WTC11 (cell line): ENCODE results near the gene TM9SF4. TPM values are rescaled to one million over a fixed set of nuclear protein-coding genes. Genes with fewer than 3 reads are reported as not detected.

Experiments
- ATAC-seq: fragments of 200-7000 bp; cut with Tn5 transposase; 2 replicates; pipeline ENCODE4 v1.10.0; 2021; ENCODE audit warnings: mild to moderate bottlenecking, moderate library complexity
- CTCF ChIA-PET: fragments of 300-600 bp; sonication (Branson Sonifier 250); formaldehyde crosslinking; loops from one replicate; lab custom pipeline; 2021; ENCODE audit warnings: antibody characterized with exemption; lab: Charles Lee
- POLR2A ChIA-PET: fragments of 350-600 bp; sonication (Branson Sonifier 250); formaldehyde crosslinking; loops from one replicate; lab custom pipeline; 2021; ENCODE audit warnings: antibody characterized with exemption; lab: Charles Lee
- DNase-seq: peaks from one replicate; pipeline ENCODE4 v3.0.0; 2021; ENCODE audit warnings: low spot score
- H3K27ac Mint-ChIP-seq: 2 replicates; pipeline ENCODE4 v1.8.0; 2021; ENCODE audit warnings: mixed read lengths
- H3K27me3 Mint-ChIP-seq: 2 replicates; pipeline ENCODE4 v1.8.0; 2021; ENCODE audit warnings: low read depth, mild to moderate bottlenecking, moderate library complexity, mixed read lengths
- H3K36me3 Mint-ChIP-seq: 2 replicates; pipeline ENCODE4 v1.8.0; 2021; ENCODE audit warnings: mixed read lengths
- H3K4me1 Mint-ChIP-seq: 2 replicates; pipeline ENCODE4 v1.8.0; 2022; ENCODE audit warnings: mixed read lengths
- H3K4me3 Mint-ChIP-seq: 2 replicates; pipeline ENCODE4 v1.8.0; 2021; ENCODE audit warnings: mild to moderate bottlenecking, moderate library complexity, mixed read lengths
- H3K9me3 Mint-ChIP-seq: 2 replicates; pipeline ENCODE4 v1.8.0; 2021; ENCODE audit warnings: mixed read lengths
- CBFB ChIP-seq: sonication (generic); formaldehyde crosslinking; IDR thresholded peaks from 2 replicates; pipeline ENCODE4 v1.8.1; 2022; ENCODE audit warnings: mild to moderate bottlenecking, low read depth, missing genetic modification reagents
- CTCF ChIP-seq: fragments of 200-600 bp; IDR thresholded peaks from 2 replicates; pipeline ENCODE4 v1.8.0; 2022; ENCODE audit warnings: antibody characterized with exemption
- ELF4 ChIP-seq: sonication (generic); formaldehyde crosslinking; IDR thresholded peaks from 2 replicates; pipeline ENCODE4 v1.8.1; 2022; ENCODE audit warnings: low read depth, mild to moderate bottlenecking, moderate library complexity, missing genetic modification reagents
- EMX1 ChIP-seq: fragments of 250-450 bp; sonication (Bioruptor Pico); IDR thresholded peaks from 2 replicates; pipeline ENCODE4 v1.8.0; 2021; ENCODE audit warnings: mild to moderate bottlenecking
- ETV6 ChIP-seq: sonication (generic); formaldehyde crosslinking; IDR thresholded peaks from 2 replicates; pipeline ENCODE4 v1.8.1; 2022; ENCODE audit warnings: mild to moderate bottlenecking, missing genetic modification reagents
- FOXJ3 ChIP-seq: sonication (generic); formaldehyde crosslinking; IDR thresholded peaks from 2 replicates; pipeline ENCODE4 v1.9.0; 2021; ENCODE audit warnings: missing genetic modification reagents, mild to moderate bottlenecking, borderline replicate concordance
- FOXK1 ChIP-seq: sonication (generic); formaldehyde crosslinking; IDR thresholded peaks from 2 replicates; pipeline ENCODE4 v1.8.0; 2022; ENCODE audit warnings: mild to moderate bottlenecking, moderate library complexity, missing genetic modification reagents
- HMGXB4 ChIP-seq: sonication (generic); formaldehyde crosslinking; IDR thresholded peaks from 2 replicates; pipeline ENCODE4 v1.8.1; 2023; ENCODE audit warnings: mild to moderate bottlenecking, moderate library complexity, missing genetic modification reagents
- MAX ChIP-seq: sonication (generic); formaldehyde crosslinking; IDR thresholded peaks from 2 replicates; pipeline ENCODE4 v1.8.0; 2022; ENCODE audit warnings: mild to moderate bottlenecking, missing genetic modification reagents
- MLX ChIP-seq: sonication (generic); formaldehyde crosslinking; IDR thresholded peaks from 2 replicates; pipeline ENCODE4 v1.8.1; 2023; ENCODE audit warnings: mild to moderate bottlenecking, missing genetic modification reagents, moderate library complexity
- NFYB ChIP-seq: sonication (generic); formaldehyde crosslinking; conservative IDR thresholded peaks from 2 replicates; pipeline ENCODE4 v1.8.0; 2022; ENCODE audit warnings: low read depth, missing genetic modification reagents
- PRRX2 ChIP-seq: fragments of 250-450 bp; sonication (Bioruptor Pico); IDR thresholded peaks from 2 replicates; pipeline ENCODE4 v1.8.0; 2021; ENCODE audit warnings: mild to moderate bottlenecking
- RELA ChIP-seq: sonication (generic); formaldehyde crosslinking; IDR thresholded peaks from 2 replicates; pipeline ENCODE4 v1.8.1; 2022; ENCODE audit warnings: missing genetic modification reagents, mild to moderate bottlenecking, borderline replicate concordance
- SMAD3 ChIP-seq: sonication (generic); formaldehyde crosslinking; IDR thresholded peaks from 2 replicates; pipeline ENCODE4 v1.8.0; 2022; ENCODE audit warnings: missing genetic modification reagents, mild to moderate bottlenecking, borderline replicate concordance
- SP1 ChIP-seq: sonication (generic); formaldehyde crosslinking; conservative IDR thresholded peaks from 2 replicates; pipeline ENCODE4 v1.8.1; 2022; ENCODE audit warnings: missing genetic modification reagents
- STAT6 ChIP-seq: sonication (generic); formaldehyde crosslinking; conservative IDR thresholded peaks from 2 replicates; pipeline ENCODE4 v1.8.1; 2023; ENCODE audit warnings: mild to moderate bottlenecking, low read depth, missing genetic modification reagents, moderate library complexity
- TEAD1 ChIP-seq: sonication (generic); formaldehyde crosslinking; IDR thresholded peaks from 2 replicates; pipeline ENCODE4 v1.8.0; 2022; ENCODE audit warnings: mild to moderate bottlenecking, missing genetic modification reagents
- ZNF263 ChIP-seq: sonication (generic); formaldehyde crosslinking; IDR thresholded peaks from 2 replicates; pipeline ENCODE4 v1.8.1; 2022; ENCODE audit warnings: low read depth, mild to moderate bottlenecking, moderate library complexity, missing genetic modification reagents
- ZNF416 ChIP-seq: fragments of 250-450 bp; sonication (Bioruptor Pico); IDR thresholded peaks from 2 replicates; pipeline ENCODE4 v1.9.0; 2021; ENCODE audit warnings: mild to moderate bottlenecking, inconsistent platforms
- total RNA-seq: library from RNA; stranded (reverse); gene quantifications from 3 replicates; pipeline ENCODE4 v1.2.3, GENCODE V29; 2021
- TF ChIP-seq, protein P1 (sequence below): sonication (generic); formaldehyde crosslinking; IDR thresholded peaks from 2 replicates; pipeline ENCODE4 v1.8.0; 2022; ENCODE audit warnings: missing genetic modification reagents
- TF ChIP-seq, protein P2 (sequence below): sonication (generic); formaldehyde crosslinking; IDR thresholded peaks from 2 replicates; pipeline ENCODE4 v1.8.1; 2022; ENCODE audit warnings: mild to moderate bottlenecking, moderate library complexity, missing genetic modification reagents
- TF ChIP-seq, protein P3 (sequence below): sonication (generic); formaldehyde crosslinking; IDR thresholded peaks from 2 replicates; pipeline ENCODE4 v1.8.0; 2022; ENCODE audit warnings: mild to moderate bottlenecking, missing genetic modification reagents

TM9SF4 gene
- total RNA-seq, 1 experiment from 2014 or later = 44.8 TPM

DNA sequence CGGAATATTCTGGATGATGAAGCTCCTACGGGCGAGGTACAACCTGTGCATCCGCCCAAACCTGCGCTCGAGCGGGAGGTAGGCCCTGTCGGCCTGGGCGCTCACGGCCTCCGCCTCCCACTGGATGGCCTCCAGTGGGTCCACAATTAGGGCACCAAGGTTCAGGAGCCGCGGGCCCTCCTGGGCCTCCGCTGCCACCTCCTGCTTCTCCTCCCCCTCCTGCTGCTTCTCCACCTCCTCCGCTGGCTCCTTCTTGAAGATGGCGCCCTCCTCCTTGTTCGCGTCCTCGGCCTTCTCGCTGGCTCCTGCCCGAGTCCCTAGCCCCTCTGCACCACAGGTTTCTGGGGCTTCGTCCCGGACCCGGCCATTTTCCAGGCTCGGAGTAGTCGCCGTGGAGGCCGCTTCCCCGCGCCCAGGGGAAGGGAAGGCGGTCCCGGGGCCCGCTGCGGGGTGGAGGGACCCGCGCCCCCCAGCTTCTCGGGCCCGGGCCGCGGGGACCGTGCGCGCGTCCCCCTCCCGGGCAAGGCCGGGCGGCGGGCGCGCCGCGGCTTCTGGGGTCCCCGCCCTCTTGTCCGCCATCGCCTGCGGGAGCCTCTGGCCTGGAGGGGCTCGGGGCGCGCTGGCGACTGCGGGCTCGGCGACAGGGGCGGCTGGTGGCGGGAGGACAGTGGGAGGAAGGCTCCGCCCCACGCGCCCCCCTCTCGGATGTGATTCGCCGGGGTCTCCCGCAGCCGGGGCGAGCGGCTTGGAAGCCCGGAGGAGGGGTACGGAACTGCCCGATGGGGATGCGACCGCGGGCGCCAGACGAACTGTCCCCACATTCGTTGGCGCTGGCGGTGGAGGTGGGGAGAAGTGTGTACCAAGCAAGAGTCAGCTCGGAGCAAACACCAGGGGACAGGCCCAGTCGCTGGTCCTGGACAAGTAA, 80.4 kb downstream of the TM9SF4 start:
- H3K4me3 Mint-ChIP-seq = peak overlapping the region; percentile 76
- H3K4me1 Mint-ChIP-seq = peaks cover 20% of the 10 kb centered on the region
- H3K27me3 Mint-ChIP-seq = peaks cover 3% of the 10 kb centered on the region
- peaks cover 4% of the 10 kb centered on the region for H3K36me3 Mint-ChIP-seq
- ATAC-seq (peak; percentile 78), DNase-seq (peak; percentile 79)
- no peak overlapping the region; the same call in 1 of the 2 replicates for H3K27ac Mint-ChIP-seq
- no peaks in the 10 kb centered on the region for H3K9me3 Mint-ChIP-seq
- CTCF ChIA-PET = interaction anchor here (0.6 to 1.7 kb wide), 3 partner anchors 148 to 350 kb away, joined by 3 read pairs; no protein-coding TSS in a partner anchor
- POLR2A ChIA-PET = interaction anchor here (0.7 kb wide), 1 partner anchor 463 kb away, joined by 3 read pairs; no protein-coding TSS in a partner anchor
- TF ChIP-seq MAX (CRISPR knock-in tag) (no peak; the same call in 1 of the 2 replicates), ETV6 (CRISPR knock-in tag) (0 out of 2 replicates have a peak, but pooled peaks have one; percentile 44), ZNF416 (CRISPR knock-in tag) (0 out of 2 replicates have a peak, but pooled peaks have one; percentile 17), EMX1 (CRISPR knock-in tag) (peak; percentile 55; the same call in 1 of the 2 replicates), FOXJ3 (no peak), RELA (CRISPR knock-in tag) (0 out of 2 replicates have a peak, but pooled peaks have one; percentile 45), SP1 (CRISPR knock-in tag) (peak; percentile 72), CBFB (CRISPR knock-in tag) (0 out of 2 replicates have a peak, but pooled peaks have one; percentile 25), STAT6 (no peak), ELF4 (no peak), MLX (CRISPR knock-in tag) (0 out of 2 replicates have a peak, but pooled peaks have one; percentile 16), TEAD1 (CRISPR knock-in tag) (0 out of 2 replicates have a peak, but pooled peaks have one; percentile 8), HMGXB4 (CRISPR knock-in tag) (peak; percentile 60; the same call in 1 of the 2 replicates), PRRX2 (CRISPR knock-in tag) (no peak), FOXK1 (CRISPR knock-in tag) (no peak), ZNF263 (CRISPR knock-in tag) (0 out of 2 replicates have a peak, but pooled peaks have one; percentile 4), CTCF (no peak), NFYB (CRISPR knock-in tag) (peak; percentile 55), SMAD3 (no peak)
- TF ChIP-seq, protein P1, sequence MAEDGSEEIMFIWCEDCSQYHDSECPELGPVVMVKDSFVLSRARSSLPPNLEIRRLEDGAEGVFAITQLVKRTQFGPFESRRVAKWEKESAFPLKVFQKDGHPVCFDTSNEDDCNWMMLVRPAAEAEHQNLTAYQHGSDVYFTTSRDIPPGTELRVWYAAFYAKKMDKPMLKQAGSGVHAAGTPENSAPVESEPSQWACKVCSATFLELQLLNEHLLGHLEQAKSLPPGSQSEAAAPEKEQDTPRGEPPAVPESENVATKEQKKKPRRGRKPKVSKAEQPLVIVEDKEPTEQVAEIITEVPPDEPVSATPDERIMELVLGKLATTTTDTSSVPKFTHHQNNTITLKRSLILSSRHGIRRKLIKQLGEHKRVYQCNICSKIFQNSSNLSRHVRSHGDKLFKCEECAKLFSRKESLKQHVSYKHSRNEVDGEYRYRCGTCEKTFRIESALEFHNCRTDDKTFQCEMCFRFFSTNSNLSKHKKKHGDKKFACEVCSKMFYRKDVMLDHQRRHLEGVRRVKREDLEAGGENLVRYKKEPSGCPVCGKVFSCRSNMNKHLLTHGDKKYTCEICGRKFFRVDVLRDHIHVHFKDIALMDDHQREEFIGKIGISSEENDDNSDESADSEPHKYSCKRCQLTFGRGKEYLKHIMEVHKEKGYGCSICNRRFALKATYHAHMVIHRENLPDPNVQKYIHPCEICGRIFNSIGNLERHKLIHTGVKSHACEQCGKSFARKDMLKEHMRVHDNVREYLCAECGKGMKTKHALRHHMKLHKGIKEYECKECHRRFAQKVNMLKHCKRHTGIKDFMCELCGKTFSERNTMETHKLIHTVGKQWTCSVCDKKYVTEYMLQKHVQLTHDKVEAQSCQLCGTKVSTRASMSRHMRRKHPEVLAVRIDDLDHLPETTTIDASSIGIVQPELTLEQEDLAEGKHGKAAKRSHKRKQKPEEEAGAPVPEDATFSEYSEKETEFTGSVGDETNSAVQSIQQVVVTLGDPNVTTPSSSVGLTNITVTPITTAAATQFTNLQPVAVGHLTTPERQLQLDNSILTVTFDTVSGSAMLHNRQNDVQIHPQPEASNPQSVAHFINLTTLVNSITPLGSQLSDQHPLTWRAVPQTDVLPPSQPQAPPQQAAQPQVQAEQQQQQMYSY (CRISPR knock-in tag) = peak; percentile 90
- TF ChIP-seq, protein P2, sequence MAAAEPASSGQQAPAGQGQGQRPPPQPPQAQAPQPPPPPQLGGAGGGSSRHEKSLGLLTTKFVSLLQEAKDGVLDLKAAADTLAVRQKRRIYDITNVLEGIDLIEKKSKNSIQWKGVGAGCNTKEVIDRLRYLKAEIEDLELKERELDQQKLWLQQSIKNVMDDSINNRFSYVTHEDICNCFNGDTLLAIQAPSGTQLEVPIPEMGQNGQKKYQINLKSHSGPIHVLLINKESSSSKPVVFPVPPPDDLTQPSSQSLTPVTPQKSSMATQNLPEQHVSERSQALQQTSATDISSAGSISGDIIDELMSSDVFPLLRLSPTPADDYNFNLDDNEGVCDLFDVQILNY = peak; percentile 85; the same call in 1 of the 2 replicates
- TF ChIP-seq, protein P3, sequence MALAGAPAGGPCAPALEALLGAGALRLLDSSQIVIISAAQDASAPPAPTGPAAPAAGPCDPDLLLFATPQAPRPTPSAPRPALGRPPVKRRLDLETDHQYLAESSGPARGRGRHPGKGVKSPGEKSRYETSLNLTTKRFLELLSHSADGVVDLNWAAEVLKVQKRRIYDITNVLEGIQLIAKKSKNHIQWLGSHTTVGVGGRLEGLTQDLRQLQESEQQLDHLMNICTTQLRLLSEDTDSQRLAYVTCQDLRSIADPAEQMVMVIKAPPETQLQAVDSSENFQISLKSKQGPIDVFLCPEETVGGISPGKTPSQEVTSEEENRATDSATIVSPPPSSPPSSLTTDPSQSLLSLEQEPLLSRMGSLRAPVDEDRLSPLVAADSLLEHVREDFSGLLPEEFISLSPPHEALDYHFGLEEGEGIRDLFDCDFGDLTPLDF = no peak
